ENCODE data around the gene CYTH4.

The CYTH4 gene

GRCh38 chr22:37273126-37273845 is 9.0 kb upstream of the CYTH4 start:
- FAIRE-seq: no peak

- no peak for FAIRE-seq
Measured at GRCh38 chr22:37273846-37274225, 8.5 kb upstream of the CYTH4 start.

GRCh38 chr22:37274380-37274862 is 7.9 kb upstream of the CYTH4 start:
- FAIRE-seq: no peak

DNA sequence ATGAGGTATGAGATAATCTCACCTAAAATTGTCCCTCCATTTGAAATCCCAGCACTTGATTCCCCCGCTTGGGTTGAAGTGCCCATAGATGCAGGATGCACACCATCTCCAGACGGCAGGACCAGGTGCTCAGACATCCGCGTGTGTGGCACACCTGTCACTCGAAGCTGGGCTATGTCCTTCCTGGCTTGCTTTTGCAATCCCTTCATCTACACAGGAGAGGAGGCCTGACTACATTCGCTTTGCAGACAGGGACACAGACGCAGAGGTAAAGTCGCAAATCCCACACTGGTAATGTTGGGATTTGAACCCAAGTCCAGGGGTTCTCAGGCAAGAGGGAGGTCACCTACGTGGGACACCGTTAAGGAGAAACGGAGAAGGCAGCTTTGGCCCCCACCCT is 7.2 kb upstream of the CYTH4 start:
- FAIRE-seq: no peak

GRCh38 chr22:37275622-37276021 is 6.7 kb upstream of the CYTH4 start:
- no peak for FAIRE-seq

DNA sequence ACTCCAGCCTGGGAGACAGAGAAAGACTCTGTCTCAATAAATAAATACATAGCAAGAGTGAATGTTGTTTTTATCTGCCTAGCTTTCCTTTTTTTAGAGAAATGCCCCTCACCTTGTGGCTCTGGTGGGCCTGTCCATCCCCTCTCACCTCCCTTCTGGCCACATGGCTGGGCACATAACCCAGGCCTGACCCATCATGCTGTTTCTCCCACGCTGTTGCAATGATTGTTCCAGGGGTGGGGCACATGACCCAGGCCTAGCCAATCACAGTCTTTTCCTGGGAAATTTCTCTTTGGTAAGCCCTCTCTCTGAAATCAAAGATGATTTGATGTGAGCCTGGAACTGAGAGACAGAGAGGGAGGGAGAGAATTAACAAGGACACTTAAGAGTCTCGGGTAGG is 5.5 kb upstream of the CYTH4 start:
- no peak for FAIRE-seq

- no peak for FAIRE-seq
Measured at GRCh38 chr22:37277384-37277783, 4.9 kb upstream of the CYTH4 start.

DNA sequence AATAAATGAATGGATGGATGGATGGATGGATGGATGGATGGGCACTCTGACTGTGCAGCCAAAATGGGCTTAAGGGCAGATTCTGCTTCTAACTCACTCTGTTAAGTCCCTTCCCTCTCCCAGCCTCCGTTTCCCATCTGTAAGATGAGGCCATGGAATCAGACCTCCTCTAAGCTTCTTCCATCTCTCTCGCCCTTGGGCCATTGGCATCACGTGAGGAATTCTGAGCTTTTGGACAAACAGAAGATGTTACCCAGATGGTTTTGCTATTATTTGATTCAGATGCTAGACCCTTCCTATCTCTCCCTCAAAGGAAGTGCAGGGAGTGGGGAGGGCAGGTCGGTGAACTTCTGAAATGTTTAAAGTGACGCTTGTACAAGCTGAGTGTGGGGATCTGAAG is 4.0 kb upstream of the CYTH4 start:
- FAIRE-seq: no peak

DNA sequence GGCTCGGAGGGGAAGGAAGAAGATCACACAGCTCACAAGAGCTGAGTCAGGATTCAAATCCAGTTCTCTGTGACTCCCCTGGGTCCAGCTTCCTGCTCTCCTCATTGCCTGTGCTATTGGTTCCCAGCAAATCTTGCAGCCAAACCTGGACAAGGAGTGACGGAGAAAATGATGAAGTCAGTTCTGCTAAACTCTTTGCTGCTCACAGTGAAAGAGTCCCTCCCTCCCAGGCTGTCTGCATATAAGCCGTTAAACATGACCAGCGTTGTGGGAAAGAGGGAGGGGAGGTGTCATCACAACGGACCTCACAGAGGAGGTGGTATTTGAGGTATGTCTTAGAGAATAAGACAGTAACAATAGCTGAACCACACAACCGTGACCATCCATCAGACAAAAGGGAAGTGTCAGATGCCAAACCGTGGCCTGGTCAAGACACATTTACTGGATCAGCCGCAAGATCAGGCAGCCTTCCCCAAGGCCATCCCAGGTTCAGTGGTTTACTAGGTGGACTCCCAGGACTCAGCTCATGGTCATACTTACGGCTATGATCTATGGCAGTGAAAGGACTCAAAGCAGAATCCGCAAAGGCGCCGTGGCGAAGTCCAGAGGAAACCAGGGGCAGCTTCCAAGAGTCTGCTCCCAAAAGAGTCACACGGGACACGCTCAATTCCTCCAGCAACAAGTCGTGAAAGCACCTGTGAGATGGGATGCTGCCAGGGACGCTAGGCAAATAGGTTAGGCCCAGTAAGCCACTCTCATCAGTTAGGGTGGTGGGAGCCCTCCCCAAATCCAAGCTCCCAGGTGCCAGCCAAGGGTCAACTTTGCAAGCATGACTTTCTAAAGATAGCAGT is 2.8 kb upstream of the CYTH4 start:
- no peak for FAIRE-seq

DNA sequence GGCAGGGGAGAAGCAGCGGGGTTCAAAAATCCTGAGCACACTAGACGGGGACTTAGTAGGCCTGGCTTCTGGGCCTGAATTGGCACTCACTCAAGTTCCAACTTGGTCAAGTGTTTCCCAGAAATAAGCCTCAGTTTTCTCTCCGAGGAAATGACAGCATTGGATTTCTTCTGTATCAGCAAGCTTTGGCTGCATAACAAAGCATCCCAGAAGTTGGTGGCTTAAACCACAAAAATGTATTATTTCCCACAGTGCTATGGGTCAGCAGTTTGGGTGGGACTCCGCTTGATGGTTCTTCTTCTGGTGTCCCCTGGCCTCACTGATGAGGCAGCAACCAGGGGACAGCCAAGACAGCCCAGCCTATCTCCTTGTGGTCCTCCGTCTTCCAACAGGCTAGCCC is 1.6 kb upstream of the CYTH4 start:
- no peak for FAIRE-seq

DNA sequence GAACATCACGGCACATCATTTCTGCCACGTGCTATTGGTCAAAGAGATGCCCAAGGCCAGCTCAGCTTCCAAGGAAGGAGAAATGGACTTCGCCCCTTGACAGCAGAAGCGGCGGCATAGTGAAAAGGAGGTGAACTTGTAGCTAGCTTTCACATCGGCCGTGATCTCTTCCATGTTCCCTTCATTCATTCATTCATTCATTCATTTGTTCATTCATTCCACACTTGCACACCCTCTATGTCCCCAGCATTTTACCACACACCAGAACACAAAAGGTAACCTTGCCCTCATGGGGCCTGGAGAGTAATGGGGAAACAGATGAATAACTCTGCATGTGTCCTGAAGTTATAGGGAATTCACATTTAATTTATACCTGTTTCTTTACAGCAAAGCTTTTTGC is 1.1 kb upstream of the CYTH4 start:
- FAIRE-seq: no peak

DNA sequence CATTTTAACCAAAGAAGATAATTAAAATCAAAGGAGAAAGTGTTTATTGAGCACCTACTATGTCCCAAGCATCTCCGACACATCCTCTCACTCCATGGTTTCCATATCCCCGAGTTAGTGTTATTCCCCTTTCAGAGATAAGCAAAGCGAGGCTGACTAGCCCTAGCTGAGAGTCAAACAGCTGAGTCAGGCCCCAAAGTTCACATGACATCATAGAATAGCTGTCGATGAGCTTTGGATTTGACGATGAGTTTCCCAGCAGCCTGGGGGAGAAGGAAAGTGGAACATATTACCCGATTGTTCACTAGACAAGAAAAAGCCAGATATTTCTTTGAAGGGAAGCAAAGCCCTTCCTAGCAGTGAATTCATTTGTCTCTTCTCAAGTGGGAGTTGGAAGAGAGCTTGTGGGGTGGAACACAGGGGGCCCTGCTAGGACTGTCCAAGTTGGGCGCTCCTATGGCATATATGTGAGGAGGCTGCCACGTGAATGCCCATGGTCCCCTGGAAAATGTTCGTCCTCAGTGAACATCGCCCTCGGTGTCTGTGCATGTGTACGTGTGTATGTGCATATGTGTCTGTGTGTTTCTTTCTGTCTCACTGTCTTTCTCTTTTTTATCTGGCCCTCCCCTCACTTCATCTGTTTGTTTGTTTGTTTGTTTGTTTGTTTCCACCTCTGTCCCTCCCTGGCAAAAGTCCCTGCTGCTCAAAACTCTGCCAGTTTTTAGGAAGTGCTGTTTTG is 493 bp upstream of the CYTH4 start:
- no peak for FAIRE-seq

- FAIRE-seq: no peak
Measured at GRCh38 chr22:37283393-37283937, 1.2 kb downstream of the CYTH4 start.

DNA sequence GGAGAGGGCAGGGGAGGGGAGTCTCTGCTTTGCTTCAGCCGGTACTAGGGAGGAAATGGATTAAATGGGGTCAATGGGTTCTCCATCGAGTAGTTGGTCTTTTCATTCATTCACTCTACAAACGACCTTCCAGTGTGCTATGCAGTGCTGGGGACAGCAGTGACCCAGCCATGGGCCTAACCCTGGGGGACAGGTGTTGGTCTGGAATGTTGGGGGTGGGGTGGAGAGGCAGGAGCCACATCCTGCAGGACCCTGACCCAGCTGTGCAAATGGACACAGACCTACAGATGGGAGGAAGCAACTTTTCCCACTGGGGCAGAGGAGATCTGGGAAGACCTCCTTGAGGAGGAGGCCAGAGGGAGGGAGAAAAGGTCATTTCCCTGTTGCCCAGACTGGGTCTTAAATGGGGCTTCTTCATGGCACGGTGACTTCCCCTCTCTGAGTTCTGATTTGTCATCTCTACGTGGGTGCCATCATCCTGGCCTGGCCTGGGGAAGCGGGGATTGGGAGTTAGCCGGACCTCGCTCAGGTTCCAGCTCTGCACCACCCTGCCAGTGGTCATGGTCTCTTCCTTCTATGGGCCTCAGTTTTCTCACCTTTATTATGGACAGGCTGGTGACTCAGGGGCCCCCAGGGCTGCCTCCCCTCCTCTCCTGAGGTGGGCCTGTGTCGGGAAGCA is 2.0 kb downstream of the CYTH4 start:
- FAIRE-seq: no peak

- no peak for FAIRE-seq
Measured at GRCh38 chr22:37284805-37285355, 2.6 kb downstream of the CYTH4 start.

GRCh38 chr22:37285937-37286336 is 3.6 kb downstream of the CYTH4 start:
- FAIRE-seq: no peak

- no peak for FAIRE-seq
Measured at GRCh38 chr22:37287550-37287951, 5.2 kb downstream of the CYTH4 start.

DNA sequence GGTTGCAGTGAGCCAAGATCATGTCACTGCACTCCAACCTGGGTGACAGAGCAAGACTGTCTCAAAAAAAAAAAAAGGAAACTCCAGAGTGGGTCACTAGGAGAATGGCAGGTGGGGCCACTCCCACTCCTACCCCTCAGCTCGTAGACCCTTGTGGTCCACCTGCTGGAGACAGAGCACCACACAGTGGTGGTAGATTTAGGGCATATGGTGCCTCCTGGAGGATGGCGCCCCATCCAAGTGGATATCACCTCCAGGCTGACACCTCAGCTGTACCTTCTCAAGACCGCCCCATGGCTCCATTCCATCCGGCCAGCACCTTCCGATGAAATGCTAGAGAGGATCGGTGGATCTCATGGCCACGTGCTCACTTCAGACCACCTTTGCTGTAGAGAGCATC is 6.2 kb downstream of the CYTH4 start:
- FAIRE-seq: no peak

DNA sequence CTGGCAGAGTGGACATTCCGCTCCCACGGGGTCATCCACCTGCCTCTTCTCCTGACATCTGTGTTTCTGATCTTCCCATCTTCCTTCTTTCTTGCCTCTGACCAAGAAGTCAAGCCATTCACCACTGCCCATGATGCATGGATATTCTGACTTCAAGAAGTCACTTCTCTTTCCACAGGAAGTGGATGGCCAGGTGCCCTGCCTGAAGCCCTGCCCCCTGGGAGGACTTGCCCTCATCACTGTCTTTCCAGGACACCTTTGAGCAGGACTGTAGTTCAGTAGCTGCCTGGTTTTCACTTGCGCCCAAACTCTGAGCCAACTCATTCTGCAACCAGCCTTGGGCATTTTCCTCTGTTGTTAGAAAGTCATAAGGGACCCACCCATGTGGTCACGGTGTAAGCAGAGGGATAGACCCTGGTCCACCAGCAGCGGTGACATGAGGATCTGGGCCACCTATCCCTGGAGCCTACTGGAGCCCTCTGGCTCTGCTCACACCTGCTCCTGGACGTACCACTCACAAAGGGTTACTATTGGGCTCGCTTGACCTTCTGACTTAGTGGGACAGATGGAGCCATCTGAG is 6.9 kb downstream of the CYTH4 start:
- FAIRE-seq: no peak

GRCh38 chr22:37290737-37291136 is 8.4 kb downstream of the CYTH4 start:
- FAIRE-seq: no peak

DNA sequence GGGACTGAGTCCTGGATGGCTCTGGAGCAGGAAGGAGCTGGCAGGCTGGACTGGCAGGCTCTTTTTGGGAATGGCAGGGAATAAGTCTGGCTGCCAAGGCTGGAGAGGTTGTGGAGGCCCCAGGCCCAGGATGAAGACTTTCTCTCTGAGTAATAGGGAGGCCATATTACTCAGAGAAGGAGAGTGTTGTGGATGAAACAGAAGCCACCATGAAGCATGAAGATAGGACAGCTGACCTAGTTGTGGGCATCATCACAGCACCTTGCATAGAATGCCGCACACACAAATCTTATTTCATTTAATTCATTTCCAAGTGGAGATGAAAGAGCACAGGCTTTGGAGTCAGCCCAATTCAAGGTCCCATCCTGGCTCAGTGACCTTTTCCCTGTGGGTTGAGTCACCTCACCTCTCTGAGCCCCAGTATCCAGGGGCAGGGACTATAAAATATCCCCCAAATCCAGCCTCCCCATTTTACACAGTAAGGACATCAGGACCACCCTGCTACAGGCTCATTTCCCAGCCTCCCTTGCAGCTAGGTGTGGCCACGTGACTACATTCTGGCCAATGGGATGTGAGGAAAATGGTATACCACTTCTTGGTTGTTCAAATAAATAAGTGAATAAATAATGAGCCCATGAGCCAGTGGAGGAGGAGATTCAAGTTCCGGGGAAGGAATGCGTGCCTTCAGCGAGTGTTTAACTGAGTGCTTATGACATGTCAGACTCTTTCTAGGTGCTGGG is 9.4 kb downstream of the CYTH4 start:
- no peak for FAIRE-seq
